ENCODE results near the gene SPPL3. TPM values are rescaled to one million over a fixed set of nuclear protein-coding genes. Genes with fewer than 3 reads are reported as not detected.

The SPPL3 gene
- total and polyA plus RNA-seq, 4 donors, result 7.4 to 12.6 (median 8.7) TPM

GRCh38 chr12:120739031-120739762, 165.0 kb downstream of the SPPL3 start (continued):
- TF ChIP-seq, protein P1, sequence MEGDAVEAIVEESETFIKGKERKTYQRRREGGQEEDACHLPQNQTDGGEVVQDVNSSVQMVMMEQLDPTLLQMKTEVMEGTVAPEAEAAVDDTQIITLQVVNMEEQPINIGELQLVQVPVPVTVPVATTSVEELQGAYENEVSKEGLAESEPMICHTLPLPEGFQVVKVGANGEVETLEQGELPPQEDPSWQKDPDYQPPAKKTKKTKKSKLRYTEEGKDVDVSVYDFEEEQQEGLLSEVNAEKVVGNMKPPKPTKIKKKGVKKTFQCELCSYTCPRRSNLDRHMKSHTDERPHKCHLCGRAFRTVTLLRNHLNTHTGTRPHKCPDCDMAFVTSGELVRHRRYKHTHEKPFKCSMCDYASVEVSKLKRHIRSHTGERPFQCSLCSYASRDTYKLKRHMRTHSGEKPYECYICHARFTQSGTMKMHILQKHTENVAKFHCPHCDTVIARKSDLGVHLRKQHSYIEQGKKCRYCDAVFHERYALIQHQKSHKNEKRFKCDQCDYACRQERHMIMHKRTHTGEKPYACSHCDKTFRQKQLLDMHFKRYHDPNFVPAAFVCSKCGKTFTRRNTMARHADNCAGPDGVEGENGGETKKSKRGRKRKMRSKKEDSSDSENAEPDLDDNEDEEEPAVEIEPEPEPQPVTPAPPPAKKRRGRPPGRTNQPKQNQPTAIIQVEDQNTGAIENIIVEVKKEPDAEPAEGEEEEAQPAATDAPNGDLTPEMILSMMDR (IDR thresholded peaks at IDR 0.05; ENCODE audit: low read depth, low read length, missing input control), result no peak
- no peak for TF ChIP-seq FOXA1 (IDR thresholded peaks at IDR 0.05)

GRCh38 chr12:120738252-120739030, 165.7 kb downstream of the SPPL3 start:
- whole genome bisulfite sequencing, result 92% methylated on average over 31 of the region's 31 CpGs
- no peaks in the 10 kb centered on the region for H3K27me3 ChIP-seq (ENCODE audit: control insufficient read depth in 4 of 4, insufficient read depth in 4 of 4, low read length in 3 of 4)
- peaks cover 3 to 46% (median 26%) of the 10 kb centered on the region in 4 donors for H3K4me1 ChIP-seq (ENCODE audit: control insufficient read depth in 4 of 4, insufficient read depth in 4 of 4, low read length in 3 of 4)
- peaks cover 0 to 18% (median 7%) of the 10 kb centered on the region in 4 donors for H3K36me3 ChIP-seq (ENCODE audit: control insufficient read depth in 4 of 4, insufficient read depth in 3 of 4, low read depth in 1 of 4, low read length in 3 of 4)
- no peak overlapping the region for H3K4me3 ChIP-seq (ENCODE audit: low read depth in 1 of 3, low read length in 3 of 3)
- DNase-seq (ENCODE audit: low spot score), result no peak
- TF ChIP-seq JUND (IDR thresholded peaks at IDR 0.05) (no peak), RAD21 (IDR thresholded peaks at IDR 0.05) (no peak), YY1 (IDR thresholded peaks at IDR 0.05) (no peak), GABPA (IDR thresholded peaks at IDR 0.05 in 1 of 2, conservative IDR thresholded peaks at IDR 0.05 in 1 of 2) (no peak), MAX (IDR thresholded peaks at IDR 0.05) (no peak), HNF4A (conservative IDR thresholded peaks at IDR 0.05) (no peak), NR2F2 (IDR thresholded peaks at IDR 0.05) (no peak), EGR1 (IDR thresholded peaks at IDR 0.05; ENCODE audit: low read depth in 2 of 2) (no peak), HNF4G (IDR thresholded peaks at IDR 0.05) (no peak), RXRA (IDR thresholded peaks at IDR 0.05) (no peak), FOXA1 (IDR thresholded peaks at IDR 0.05) (no peak), TAF1 (conservative IDR thresholded peaks at IDR 0.05) (no peak), FOXA2 (IDR thresholded peaks at IDR 0.05) (no peak), SP1 (IDR thresholded peaks at IDR 0.05) (no peak)
- TF ChIP-seq, protein P2, sequence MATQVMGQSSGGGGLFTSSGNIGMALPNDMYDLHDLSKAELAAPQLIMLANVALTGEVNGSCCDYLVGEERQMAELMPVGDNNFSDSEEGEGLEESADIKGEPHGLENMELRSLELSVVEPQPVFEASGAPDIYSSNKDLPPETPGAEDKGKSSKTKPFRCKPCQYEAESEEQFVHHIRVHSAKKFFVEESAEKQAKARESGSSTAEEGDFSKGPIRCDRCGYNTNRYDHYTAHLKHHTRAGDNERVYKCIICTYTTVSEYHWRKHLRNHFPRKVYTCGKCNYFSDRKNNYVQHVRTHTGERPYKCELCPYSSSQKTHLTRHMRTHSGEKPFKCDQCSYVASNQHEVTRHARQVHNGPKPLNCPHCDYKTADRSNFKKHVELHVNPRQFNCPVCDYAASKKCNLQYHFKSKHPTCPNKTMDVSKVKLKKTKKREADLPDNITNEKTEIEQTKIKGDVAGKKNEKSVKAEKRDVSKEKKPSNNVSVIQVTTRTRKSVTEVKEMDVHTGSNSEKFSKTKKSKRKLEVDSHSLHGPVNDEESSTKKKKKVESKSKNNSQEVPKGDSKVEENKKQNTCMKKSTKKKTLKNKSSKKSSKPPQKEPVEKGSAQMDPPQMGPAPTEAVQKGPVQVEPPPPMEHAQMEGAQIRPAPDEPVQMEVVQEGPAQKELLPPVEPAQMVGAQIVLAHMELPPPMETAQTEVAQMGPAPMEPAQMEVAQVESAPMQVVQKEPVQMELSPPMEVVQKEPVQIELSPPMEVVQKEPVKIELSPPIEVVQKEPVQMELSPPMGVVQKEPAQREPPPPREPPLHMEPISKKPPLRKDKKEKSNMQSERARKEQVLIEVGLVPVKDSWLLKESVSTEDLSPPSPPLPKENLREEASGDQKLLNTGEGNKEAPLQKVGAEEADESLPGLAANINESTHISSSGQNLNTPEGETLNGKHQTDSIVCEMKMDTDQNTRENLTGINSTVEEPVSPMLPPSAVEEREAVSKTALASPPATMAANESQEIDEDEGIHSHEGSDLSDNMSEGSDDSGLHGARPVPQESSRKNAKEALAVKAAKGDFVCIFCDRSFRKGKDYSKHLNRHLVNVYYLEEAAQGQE (IDR thresholded peaks at IDR 0.05), result no peak
- TF ChIP-seq, protein P1 (IDR thresholded peaks at IDR 0.05; ENCODE audit: low read depth, low read length, missing input control), result no peak
- TF ChIP-seq, protein P3, sequence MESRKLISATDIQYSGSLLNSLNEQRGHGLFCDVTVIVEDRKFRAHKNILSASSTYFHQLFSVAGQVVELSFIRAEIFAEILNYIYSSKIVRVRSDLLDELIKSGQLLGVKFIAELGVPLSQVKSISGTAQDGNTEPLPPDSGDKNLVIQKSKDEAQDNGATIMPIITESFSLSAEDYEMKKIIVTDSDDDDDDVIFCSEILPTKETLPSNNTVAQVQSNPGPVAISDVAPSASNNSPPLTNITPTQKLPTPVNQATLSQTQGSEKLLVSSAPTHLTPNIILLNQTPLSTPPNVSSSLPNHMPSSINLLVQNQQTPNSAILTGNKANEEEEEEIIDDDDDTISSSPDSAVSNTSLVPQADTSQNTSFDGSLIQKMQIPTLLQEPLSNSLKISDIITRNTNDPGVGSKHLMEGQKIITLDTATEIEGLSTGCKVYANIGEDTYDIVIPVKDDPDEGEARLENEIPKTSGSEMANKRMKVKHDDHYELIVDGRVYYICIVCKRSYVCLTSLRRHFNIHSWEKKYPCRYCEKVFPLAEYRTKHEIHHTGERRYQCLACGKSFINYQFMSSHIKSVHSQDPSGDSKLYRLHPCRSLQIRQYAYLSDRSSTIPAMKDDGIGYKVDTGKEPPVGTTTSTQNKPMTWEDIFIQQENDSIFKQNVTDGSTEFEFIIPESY (IDR thresholded peaks at IDR 0.05), result no peak
- TF ChIP-seq, protein P4, sequence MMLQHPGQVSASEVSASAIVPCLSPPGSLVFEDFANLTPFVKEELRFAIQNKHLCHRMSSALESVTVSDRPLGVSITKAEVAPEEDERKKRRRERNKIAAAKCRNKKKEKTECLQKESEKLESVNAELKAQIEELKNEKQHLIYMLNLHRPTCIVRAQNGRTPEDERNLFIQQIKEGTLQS (IDR thresholded peaks at IDR 0.05), result no peak
- no peak overlapping the region for H3K9ac ChIP-seq (ENCODE audit: low read depth in 1 of 2, low read length in 2 of 2)
- H3K27ac ChIP-seq (ENCODE audit: low read depth in 1 of 2, low read length in 2 of 2), result no peak overlapping the region
- no peaks in the 10 kb centered on the region for H3K9me3 ChIP-seq (ENCODE audit: control insufficient read depth in 4 of 4, low read length in 3 of 4)

Data from liver (tissue), 9 donors.